ENCODE results near the gene SPATA31A5. TPM values are rescaled to one million over a fixed set of nuclear protein-coding genes. Genes with fewer than 3 reads are reported as not detected.
"Not testable (repeated sequence)": the region's sequence is repeated elsewhere in the genome, so short reads cannot be mapped to it uniquely, and the experiment has no call there.

The SPATA31A5 gene
- total RNA-seq, result not detected
- polyA plus RNA-seq (ENCODE audit: insufficient read depth in 1 of 8, insufficient read length in 8 of 8, low replicate concordance in 1 of 8), result not detected
- long read RNA-seq, donor 1, result 0 reads
- long read RNA-seq, donor 2, result 0 reads
- long read RNA-seq, donor 3, result 0 reads
- long read RNA-seq, donor 4, result 0 reads
- long read RNA-seq, donor 5, result 0 reads
- long read RNA-seq, donor 6, result 0 reads
- long read RNA-seq, donor 7, result 0 reads
- long read RNA-seq, donor 8, result 0 reads
- long read RNA-seq, donor 9, result 0 reads
- long read RNA-seq, donor 10, result 0 reads
- long read RNA-seq, donor 11, result 0 reads

DNA sequence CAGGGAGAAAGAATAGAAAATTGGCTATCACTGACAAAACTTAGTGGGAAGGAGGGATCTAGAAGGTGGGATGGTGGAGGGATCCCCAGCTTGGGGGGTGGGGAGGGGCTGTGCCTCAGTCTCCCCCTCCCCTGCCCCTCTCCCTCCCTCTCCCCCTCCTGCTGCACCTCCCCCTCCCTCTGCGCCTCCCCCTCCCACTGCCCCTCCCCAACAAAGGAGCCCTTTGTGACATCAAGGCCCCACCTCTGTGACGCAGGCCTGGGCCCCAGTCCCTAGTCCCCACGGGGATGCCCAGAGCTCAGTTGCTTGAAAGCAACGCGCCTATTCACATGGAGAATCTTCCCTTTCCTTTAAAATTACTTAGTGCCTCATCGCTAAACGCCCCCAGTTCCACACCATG is at the start of gene SPATA31A5:
SPATA31A5 (plus strand) TSS at position 301 of the 400 bp plus-strand sequence; CDS start at position 330, 29 bp downstream.
- H3K36me3 ChIP-seq (ENCODE audit: control insufficient read depth, insufficient read depth, low read length); H3K4me1 ChIP-seq (ENCODE audit: control insufficient read depth, insufficient read depth, low read length): not testable (repeated sequence)
- no CpG with 5 or more reads among the region's 7 CpGs for WGBS (ENCODE audit: insufficient coverage)

DNA sequence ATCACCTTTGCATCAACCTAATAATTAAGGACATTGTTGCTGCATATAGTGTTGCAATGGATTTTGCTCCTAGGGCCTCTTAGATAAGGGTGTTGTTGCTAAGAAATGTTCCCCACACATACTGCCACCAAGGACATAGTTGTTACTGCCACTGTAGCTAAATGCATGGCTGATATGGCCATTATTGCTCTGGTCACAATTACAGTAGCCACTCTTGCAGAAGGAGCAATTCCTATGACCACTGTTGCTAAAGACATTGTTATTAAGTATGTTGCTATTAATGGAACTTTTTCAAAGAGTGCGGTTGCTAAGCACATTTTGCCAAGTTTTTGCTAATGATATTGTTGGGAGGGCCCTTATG is 48.8 kb downstream of the SPATA31A5 start:
- not testable (repeated sequence) for H3K27me3 ChIP-seq (ENCODE audit: control insufficient read depth, insufficient read depth, low read length); H3K4me1 ChIP-seq (ENCODE audit: control insufficient read depth, insufficient read depth, low read length); H3K36me3 ChIP-seq (ENCODE audit: control insufficient read depth, insufficient read depth, low read length); DNase-seq; H3K27ac ChIP-seq (ENCODE audit: low read length); H3K4me3 ChIP-seq (ENCODE audit: low read length); H3K9me3 ChIP-seq (replicated peaks; ENCODE audit: control insufficient read depth, low read depth, low read length)
- no CpG with 5 or more reads among the region's 1 CpG for WGBS (ENCODE audit: insufficient coverage)

More for the DNA sequence above, at the start of gene SPATA31A5:
- not testable (repeated sequence) for H3K27me3 ChIP-seq (ENCODE audit: control insufficient read depth, insufficient read depth, low read length); H3K27ac ChIP-seq (ENCODE audit: low read length); H3K4me3 ChIP-seq (ENCODE audit: low read length); H3K9me3 ChIP-seq (replicated peaks; ENCODE audit: control insufficient read depth, low read depth, low read length); DNase-seq

DNA sequence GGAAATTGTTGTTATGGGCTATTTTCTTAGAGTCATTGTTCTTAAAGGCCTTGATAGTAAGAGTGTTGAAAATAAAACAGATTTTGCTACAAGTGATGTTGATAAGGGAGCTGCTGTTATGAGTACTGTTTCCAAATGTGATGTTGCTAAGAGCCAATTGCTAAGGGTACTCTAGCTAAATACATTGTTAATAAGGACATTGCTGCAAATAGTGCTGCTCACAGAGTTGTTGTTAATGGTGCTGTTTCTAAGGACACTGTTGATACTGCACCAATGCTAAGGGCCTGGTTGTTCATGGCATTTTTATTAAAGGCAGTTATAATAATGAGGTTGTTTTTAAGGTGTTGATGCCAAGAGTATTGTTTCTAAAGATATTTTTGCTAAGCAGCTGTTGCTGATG is 52.2 kb downstream of the SPATA31A5 start:
- DNase-seq; H3K27ac ChIP-seq (ENCODE audit: low read length); H3K36me3 ChIP-seq (ENCODE audit: control insufficient read depth, insufficient read depth, low read length); H3K4me1 ChIP-seq (ENCODE audit: control insufficient read depth, insufficient read depth, low read length); H3K4me3 ChIP-seq (ENCODE audit: low read length); H3K9me3 ChIP-seq (replicated peaks; ENCODE audit: control insufficient read depth, low read depth, low read length); H3K27me3 ChIP-seq (ENCODE audit: control insufficient read depth, insufficient read depth, low read length): not testable (repeated sequence)
